ENCODE measurements around the gene PPHLN1.

Gene PPHLN1

GRCh38 chr12:42370013-42370412 is 44.0 kb downstream of the PPHLN1 start:
- TF ChIP-seq CTCF (IDR thresholded peaks at IDR 0.05; ENCODE audit: insufficient read depth, low read depth, low read length, missing control alignments) = no peak
- no peak for DNase-seq (ENCODE audit: low read depth)
- H3K4me3 ChIP-seq (ENCODE audit: low read depth, low read length) = no peak overlapping the region

GRCh38 chr12:42372154-42372791 is 46.3 kb downstream of the PPHLN1 start:
- peak; percentile 72 for TF ChIP-seq CTCF (IDR thresholded peaks at IDR 0.05; ENCODE audit: insufficient read depth, low read depth, low read length, missing control alignments)
- DNase-seq (ENCODE audit: low read depth) = peak; percentile 73
- no peak overlapping the region for H3K4me3 ChIP-seq (ENCODE audit: low read depth, low read length)

GRCh38 chr12:42373669-42374068 is 47.7 kb downstream of the PPHLN1 start:
- no peak overlapping the region for H3K4me3 ChIP-seq (ENCODE audit: low read depth, low read length)
- DNase-seq (ENCODE audit: low read depth) = no peak
- TF ChIP-seq CTCF (IDR thresholded peaks at IDR 0.05; ENCODE audit: insufficient read depth, low read depth, low read length, missing control alignments) = no peak

- no peak for DNase-seq (ENCODE audit: low read depth)
- TF ChIP-seq CTCF (IDR thresholded peaks at IDR 0.05; ENCODE audit: insufficient read depth, low read depth, low read length, missing control alignments) = no peak
- no peak overlapping the region for H3K4me3 ChIP-seq (ENCODE audit: low read depth, low read length)
Measured at GRCh38 chr12:42380733-42381132, 54.8 kb downstream of the PPHLN1 start.

- no peak for TF ChIP-seq CTCF (IDR thresholded peaks at IDR 0.05; ENCODE audit: insufficient read depth, low read depth, low read length, missing control alignments)
- no peak for DNase-seq (ENCODE audit: low read depth)
- H3K4me3 ChIP-seq (ENCODE audit: low read depth, low read length) = no peak overlapping the region
Measured at GRCh38 chr12:42382013-42382696, 56.2 kb downstream of the PPHLN1 start.

- no peak for TF ChIP-seq CTCF (IDR thresholded peaks at IDR 0.05; ENCODE audit: insufficient read depth, low read depth, low read length, missing control alignments)
- no peak for DNase-seq (ENCODE audit: low read depth)
- H3K4me3 ChIP-seq (ENCODE audit: low read depth, low read length) = no peak overlapping the region
Measured at GRCh38 chr12:42385326-42385841, 59.4 kb downstream of the PPHLN1 start.

Data from GM12865 (cell line).